Tibial artery (tissue), 4 donors: ENCODE results near the gene UAP1L1.
"Not testable (repeated sequence)": the region's sequence is repeated elsewhere in the genome, so short reads cannot be mapped to it uniquely, and the experiment has no call there.

Experiments
- DNase-seq, 2 donors: peaks; one replicate each; pipeline ENCODE4 v3.0.0-alpha.2; 2019
- H3K27ac ChIP-seq, 2 donors: fragments of 200-600 bp; sonication (generic) in 1 of 2; 1 replicate in 1 of 2; 2 replicates in 1 of 2; pipeline ENCODE4 v1.5.1; 2018 to 2019; ENCODE audit warnings: mild to moderate bottlenecking in 1 of 2
- H3K27me3 ChIP-seq, 2 donors: fragments of 200-600 bp; sonication (generic) in 1 of 2; one replicate each; pipeline versions ENCODE4 v1.5.1 to v1.6.0; 2016 to 2019
- H3K36me3 ChIP-seq, 3 donors: fragments of 200-600 bp; sonication (generic) in 2 of 3; one replicate each; pipeline ENCODE4 v1.5.1; 2016 to 2019; ENCODE audit warnings: mild to moderate bottlenecking in 2 of 3
- H3K4me1 ChIP-seq, 4 donors: fragments of 200-600 bp; sonication (generic) in 2 of 4; 1 replicate in 3 of 4; 2 replicates in 1 of 4; pipeline ENCODE4 v1.5.1; 2016 to 2019
- H3K4me3 ChIP-seq, 2 donors: fragments of 200-600 bp; sonication (generic) in 1 of 2; 1 replicate in 1 of 2; 2 replicates in 1 of 2; pipeline ENCODE4 v1.5.1; 2018 to 2019; ENCODE audit warnings: mild to moderate bottlenecking in 2 of 2
- H3K9me3 ChIP-seq, 3 donors: fragments of 200-600 bp; sonication (generic) in 1 of 3; one replicate each; pipeline ENCODE4 v1.5.1; 2016 to 2019
- CTCF ChIP-seq, 2 experiments: fragments of 200-600 bp in 1 of 2; fragments of 450-650 bp in 1 of 2; IDR thresholded peaks; one replicate each; pipeline ENCODE4 v1.5.1; 2017 to 2019; ENCODE audit warnings: antibody characterized with exemption in 2 of 2, mild to moderate bottlenecking in 1 of 2, moderate library complexity in 1 of 2
- intact Hi-C: fragments of 100-400 bp; cut with DNase I; formaldehyde crosslinking; loops from one replicate; pipeline ENCODE4 v1.15.0; 2023; ENCODE audit warnings: low total_unique reads

Gene UAP1L1

GRCh38 chr9:137056739-137057415 lies 20.4 kb upstream of the UAP1L1 start:
- Histone ChIP-seq H3K27ac (no peak overlapping the region), H3K9me3 (no peaks in the 10 kb centered on the region)
- intact Hi-C loops = no loop called here

DNA sequence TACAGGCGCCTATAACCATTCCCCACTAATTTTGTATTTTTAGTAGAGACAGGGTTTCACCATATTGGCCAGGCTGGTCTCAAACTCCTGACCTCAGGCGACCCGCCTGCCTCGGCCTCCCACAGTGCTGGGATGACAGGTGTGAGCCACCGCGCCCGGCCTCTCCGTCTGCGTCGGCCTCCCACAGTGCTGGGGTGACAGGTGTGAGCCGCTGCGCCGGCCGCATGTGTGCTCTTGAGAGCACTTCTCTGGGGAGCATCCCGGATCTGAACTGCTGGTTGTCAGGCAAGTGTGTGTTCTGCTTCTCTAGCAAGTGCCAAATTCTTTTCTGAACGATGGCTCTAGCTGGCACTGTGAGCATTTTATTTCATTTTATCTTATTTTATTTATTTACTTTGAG lies 19.8 kb upstream of the UAP1L1 start:
- H3K4me3 ChIP-seq = no peak overlapping the region
- no peak for TF ChIP-seq CTCF (IDR thresholded peaks at IDR 0.05)
- peaks cover 6 to 43% of the 10 kb centered on the region in 2 donors for H3K27me3 ChIP-seq
- H3K36me3 ChIP-seq = no peaks in the 10 kb centered on the region
- no peak overlapping the region for H3K27ac ChIP-seq
- no peak for DNase-seq
- intact Hi-C loops = no loop called here
- H3K4me1 ChIP-seq = peaks cover 0 to 36% (median 25%) of the 10 kb centered on the region in 4 donors
- no peaks in the 10 kb centered on the region for H3K9me3 ChIP-seq

More at GRCh38 chr9:137056739-137057415, 20.4 kb upstream of the UAP1L1 start:
- no peak for TF ChIP-seq CTCF (IDR thresholded peaks at IDR 0.05)
- DNase-seq = no peak
- H3K36me3 ChIP-seq = no peaks in the 10 kb centered on the region
- H3K4me1 ChIP-seq = peaks cover 0 to 36% (median 25%) of the 10 kb centered on the region in 4 donors
- no peak overlapping the region for H3K4me3 ChIP-seq
- peaks cover 6 to 50% of the 10 kb centered on the region in 2 donors for H3K27me3 ChIP-seq

DNA sequence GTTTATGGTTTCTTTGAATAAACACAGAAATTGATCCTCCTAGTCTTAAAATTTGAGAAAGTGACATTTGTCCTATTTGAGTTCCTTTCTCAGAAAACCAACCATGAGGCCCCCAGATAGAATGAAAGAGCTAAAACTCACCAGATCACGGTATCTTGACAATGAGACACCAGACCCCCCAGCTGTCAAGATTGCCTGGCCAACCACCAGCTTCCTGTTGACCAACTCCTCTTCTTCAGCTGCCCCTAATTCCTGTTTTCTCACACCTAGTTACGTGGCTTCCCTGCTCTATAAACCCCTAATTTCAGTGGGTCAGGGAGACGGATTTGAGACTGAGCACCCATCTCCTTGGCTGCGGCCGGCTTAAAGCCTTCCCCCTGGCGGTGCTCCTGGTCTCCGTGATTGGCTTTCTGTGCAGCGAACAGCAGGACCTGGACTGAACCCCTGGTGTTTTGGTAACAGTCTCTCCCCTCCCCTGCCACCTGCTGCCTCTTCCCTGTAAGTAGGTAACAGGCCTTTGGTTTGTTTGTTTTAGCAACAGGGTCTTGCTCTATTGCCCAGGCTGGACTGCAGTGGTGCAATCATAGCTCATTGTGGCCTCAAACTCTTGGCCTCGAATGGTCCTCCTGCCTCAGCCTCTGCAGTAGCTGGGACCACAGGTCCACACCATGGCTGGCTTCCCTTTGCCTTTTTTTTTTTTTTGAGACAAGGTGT lies 18.6 kb upstream of the UAP1L1 start:
- Histone ChIP-seq H3K9me3 (no peaks in the 10 kb centered on the region), H3K27me3 (peaks cover under 1 to 39% of the 10 kb centered on the region in 2 donors), H3K4me1 (peaks cover 0 to 26% (median 18%) of the 10 kb centered on the region in 4 donors), H3K27ac (no peak overlapping the region), H3K36me3 (no peaks in the 10 kb centered on the region), H3K4me3 (no peak overlapping the region)
- DNase-seq = no peak
- TF ChIP-seq CTCF (IDR thresholded peaks at IDR 0.05) = no peak
- intact Hi-C loops = no loop called here

GRCh38 chr9:137062384-137062783 lies 14.9 kb upstream of the UAP1L1 start:
- DNase-seq = no peak
- no peak for TF ChIP-seq CTCF (IDR thresholded peaks at IDR 0.05)
- Histone ChIP-seq H3K27ac (no peak overlapping the region), H3K27me3 (peaks cover 0 to 40% of the 10 kb centered on the region in 2 donors), H3K4me1 (peaks cover 0 to 7% (median under 1%) of the 10 kb centered on the region in 4 donors), H3K9me3 (no peaks in the 10 kb centered on the region), H3K36me3 (no peaks in the 10 kb centered on the region), H3K4me3 (no peak overlapping the region)
- intact Hi-C loops = no loop called here

DNA sequence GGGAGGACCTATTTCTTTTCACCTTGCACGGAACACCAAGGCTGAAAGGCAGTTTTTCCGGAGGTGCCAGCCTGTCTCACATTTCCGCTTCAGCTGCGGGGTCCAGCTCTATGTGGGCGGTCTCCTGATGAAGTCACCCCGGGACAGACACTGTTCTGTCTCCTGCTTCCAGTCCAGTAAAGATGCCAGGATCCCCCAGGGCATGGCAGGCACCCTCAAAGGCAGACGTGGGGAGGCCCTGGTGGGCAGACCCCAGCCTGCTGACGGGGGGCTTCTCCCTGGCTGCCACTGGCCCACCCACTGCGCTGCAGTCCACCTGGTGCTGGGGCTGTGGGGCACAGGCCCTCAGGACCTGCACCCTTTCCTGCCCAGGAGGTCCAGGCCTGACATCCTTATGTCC lies 14.5 kb upstream of the UAP1L1 start:
- H3K4me3 ChIP-seq, H3K27ac ChIP-seq, H3K36me3 ChIP-seq, H3K9me3 ChIP-seq, intact Hi-C loops, H3K4me1 ChIP-seq, DNase-seq: not testable (repeated sequence)
- H3K27me3 ChIP-seq = peaks cover 0 to 42% of the 10 kb centered on the region in 2 donors

GRCh38 chr9:137063311-137064026 lies 13.8 kb upstream of the UAP1L1 start:
- Histone ChIP-seq H3K27ac (no peak overlapping the region), H3K27me3 (peaks cover 0 to 49% of the 10 kb centered on the region in 2 donors), H3K4me1 (peaks cover 0 to 7% (median under 1%) of the 10 kb centered on the region in 4 donors), H3K9me3 (no peaks in the 10 kb centered on the region), H3K4me3 (no peak overlapping the region), H3K36me3 (no peaks in the 10 kb centered on the region)
- intact Hi-C loops = no loop called here
- DNase-seq = no peak
- no peak for TF ChIP-seq CTCF (IDR thresholded peaks at IDR 0.05)
